ENCODE data around the gene MCM9. TPM values are rescaled to one million over a fixed set of nuclear protein-coding genes. Genes with fewer than 3 reads are reported as not detected.

MCM9 gene
- total and polyA plus RNA-seq, 2 of the 4 experiments (the other 2 are of a cell fraction): 3.5 to 7.2 TPM

DNA sequence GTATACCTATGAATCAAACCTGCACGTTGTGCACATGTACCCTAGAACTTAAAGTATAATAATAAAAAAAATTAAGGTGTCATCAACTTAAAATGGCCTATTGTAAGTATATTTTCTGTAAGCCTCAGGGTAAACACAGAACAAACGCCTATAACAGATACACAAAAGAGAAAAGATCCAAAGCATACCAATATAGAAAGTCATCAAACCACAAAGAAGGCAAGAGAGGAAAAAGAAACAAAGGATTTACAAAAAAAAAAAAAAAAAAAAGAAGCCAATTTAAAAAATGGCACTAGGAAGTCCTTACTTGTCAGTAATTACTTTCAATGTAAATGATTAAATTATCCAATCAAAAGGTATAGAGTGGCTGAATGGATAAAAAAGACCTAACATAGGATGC is 65.6 kb downstream of the MCM9 start:
- Histone ChIP-seq H3K9me1 (ENCODE audit: insufficient read depth, low read length) (no peaks in the 10 kb centered on the region), H4K5ac (ENCODE audit: low read depth, low read length) (no peak overlapping the region), H3K4me2 (ENCODE audit: low read depth, low read length) (no peak overlapping the region), H3K27me3 (ENCODE audit: control insufficient read depth, insufficient read depth, low read length) (no peaks in the 10 kb centered on the region), H3K79me1 (ENCODE audit: low read depth in 1 of 2, low read length in 2 of 2) (peaks cover 16 to 20% of the 10 kb centered on the region in 2 experiments; a peak in 3 of 4 replicates), H3K56ac (ENCODE audit: extremely low read depth, insufficient read depth, low read length) (no peak overlapping the region), H3K14ac (replicated peaks; ENCODE audit: low read depth, low read length) (no peak overlapping the region), H3K18ac (ENCODE audit: low read depth, low read length) (no peak overlapping the region), H4K20me1 (ENCODE audit: insufficient read depth, low read length) (no peaks in the 10 kb centered on the region), H2AK9ac (replicated peaks; ENCODE audit: low read depth, low read length, poor library complexity) (no peak overlapping the region), H3K4me3 (ENCODE audit: insufficient read depth, low read depth, low read length) (no peak overlapping the region), H3K23ac (ENCODE audit: low read depth, low read length) (no peak overlapping the region), H3K4ac (ENCODE audit: low read depth, low read length) (no peak overlapping the region), H4K8ac (ENCODE audit: low read depth in 2 of 2, low read length in 2 of 2) (no peak overlapping the region), H2AK5ac (ENCODE audit: low read depth, low read length) (no peak overlapping the region), H2BK20ac (ENCODE audit: low read depth, low read length) (no peak overlapping the region), H2AFZ (replicated peaks; ENCODE audit: low read length, poor library complexity) (no peak overlapping the region), H3K27ac (ENCODE audit: insufficient read depth, low read length) (no peak overlapping the region), H2BK15ac (ENCODE audit: low read depth, low read length) (no peak overlapping the region), H3K9me3 (ENCODE audit: control insufficient read depth, insufficient read depth, low read length) (no peaks in the 10 kb centered on the region), H3K4me1 (ENCODE audit: control insufficient read depth, insufficient read depth, low read length) (no peaks in the 10 kb centered on the region), H3K36me3 (ENCODE audit: control insufficient read depth, insufficient read depth, low read length) (no peaks in the 10 kb centered on the region), H2BK120ac (ENCODE audit: low read depth, low read length) (no peak overlapping the region), H3K9ac (ENCODE audit: low read depth, low read length) (no peak overlapping the region), H4K91ac (ENCODE audit: insufficient read depth, low read depth, low read length) (no peak overlapping the region), H2BK5ac (ENCODE audit: low read depth, low read length, poor library complexity, severe bottlenecking) (no peak overlapping the region)
- dilution Hi-C loops (cut with HindIII; ENCODE audit: low sequenced_read_pairs, unreplicated experiment): no loop called here
- no TSS peak for BruUV-seq (replicated peaks)
- ChIA-PET POLR2A (ENCODE audit: unreplicated experiment) (no interaction called here), CTCF (no interaction called here)
- in situ Hi-C loops (cut with MboI; ENCODE audit: low sequenced_read_pairs): no loop called here
- WGBS, 2 experiments (ENCODE audit: extremely low coverage in 2 of 2, insufficient read length in 1 of 2): no CpG with 5 or more reads among the region's 2 CpGs
- ATAC-seq (ENCODE audit: low read depth): no peak
- DNase-seq: peak; percentile 42
- TF ChIP-seq CEBPB (IDR thresholded peaks at IDR 0.05; ENCODE audit: low read depth, low read length) (no peak), RFX5 (IDR thresholded peaks at IDR 0.05; ENCODE audit: low read depth, low read length) (no peak), CHD1 (IDR thresholded peaks at IDR 0.05; ENCODE audit: low read depth, low read length) (no peak), FOS (IDR thresholded peaks at IDR 0.05; ENCODE audit: low read depth, low read length) (no peak), RAD21 (IDR thresholded peaks at IDR 0.05; ENCODE audit: low read length) (no peak), MXI1 (IDR thresholded peaks at IDR 0.05; ENCODE audit: borderline replicate concordance, low read depth, low read length) (no peak), POLR2A (IDR thresholded peaks at IDR 0.05; ENCODE audit: low read depth, low read length) (no peak), MAFK (IDR thresholded peaks at IDR 0.05; ENCODE audit: low read depth, low read length) (no peak), MAZ (IDR thresholded peaks at IDR 0.05; ENCODE audit: borderline replicate concordance, low read depth, low read length) (no peak), BHLHE40 (IDR thresholded peaks at IDR 0.05; ENCODE audit: low read depth, low read length) (no peak), RCOR1 (IDR thresholded peaks at IDR 0.05; ENCODE audit: insufficient replicate concordance, low read length) (no peak), NFE2L2 (IDR thresholded peaks at IDR 0.05; ENCODE audit: low read depth, low read length) (no peak), SMC3 (IDR thresholded peaks at IDR 0.05; ENCODE audit: low read depth, low read length) (no peak)
- TF ChIP-seq, protein P1, sequence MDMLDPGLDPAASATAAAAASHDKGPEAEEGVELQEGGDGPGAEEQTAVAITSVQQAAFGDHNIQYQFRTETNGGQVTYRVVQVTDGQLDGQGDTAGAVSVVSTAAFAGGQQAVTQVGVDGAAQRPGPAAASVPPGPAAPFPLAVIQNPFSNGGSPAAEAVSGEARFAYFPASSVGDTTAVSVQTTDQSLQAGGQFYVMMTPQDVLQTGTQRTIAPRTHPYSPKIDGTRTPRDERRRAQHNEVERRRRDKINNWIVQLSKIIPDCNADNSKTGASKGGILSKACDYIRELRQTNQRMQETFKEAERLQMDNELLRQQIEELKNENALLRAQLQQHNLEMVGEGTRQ (IDR thresholded peaks at IDR 0.05; ENCODE audit: low read depth, low read length): no peak
- TF ChIP-seq, protein P2, sequence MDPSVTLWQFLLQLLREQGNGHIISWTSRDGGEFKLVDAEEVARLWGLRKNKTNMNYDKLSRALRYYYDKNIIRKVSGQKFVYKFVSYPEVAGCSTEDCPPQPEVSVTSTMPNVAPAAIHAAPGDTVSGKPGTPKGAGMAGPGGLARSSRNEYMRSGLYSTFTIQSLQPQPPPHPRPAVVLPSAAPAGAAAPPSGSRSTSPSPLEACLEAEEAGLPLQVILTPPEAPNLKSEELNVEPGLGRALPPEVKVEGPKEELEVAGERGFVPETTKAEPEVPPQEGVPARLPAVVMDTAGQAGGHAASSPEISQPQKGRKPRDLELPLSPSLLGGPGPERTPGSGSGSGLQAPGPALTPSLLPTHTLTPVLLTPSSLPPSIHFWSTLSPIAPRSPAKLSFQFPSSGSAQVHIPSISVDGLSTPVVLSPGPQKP (IDR thresholded peaks at IDR 0.05; ENCODE audit: borderline replicate concordance, low read depth, low read length): no peak
- TF ChIP-seq, protein P3, sequence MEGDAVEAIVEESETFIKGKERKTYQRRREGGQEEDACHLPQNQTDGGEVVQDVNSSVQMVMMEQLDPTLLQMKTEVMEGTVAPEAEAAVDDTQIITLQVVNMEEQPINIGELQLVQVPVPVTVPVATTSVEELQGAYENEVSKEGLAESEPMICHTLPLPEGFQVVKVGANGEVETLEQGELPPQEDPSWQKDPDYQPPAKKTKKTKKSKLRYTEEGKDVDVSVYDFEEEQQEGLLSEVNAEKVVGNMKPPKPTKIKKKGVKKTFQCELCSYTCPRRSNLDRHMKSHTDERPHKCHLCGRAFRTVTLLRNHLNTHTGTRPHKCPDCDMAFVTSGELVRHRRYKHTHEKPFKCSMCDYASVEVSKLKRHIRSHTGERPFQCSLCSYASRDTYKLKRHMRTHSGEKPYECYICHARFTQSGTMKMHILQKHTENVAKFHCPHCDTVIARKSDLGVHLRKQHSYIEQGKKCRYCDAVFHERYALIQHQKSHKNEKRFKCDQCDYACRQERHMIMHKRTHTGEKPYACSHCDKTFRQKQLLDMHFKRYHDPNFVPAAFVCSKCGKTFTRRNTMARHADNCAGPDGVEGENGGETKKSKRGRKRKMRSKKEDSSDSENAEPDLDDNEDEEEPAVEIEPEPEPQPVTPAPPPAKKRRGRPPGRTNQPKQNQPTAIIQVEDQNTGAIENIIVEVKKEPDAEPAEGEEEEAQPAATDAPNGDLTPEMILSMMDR (conservative IDR thresholded peaks at IDR 0.05; ENCODE audit: low read depth, low read length): no peak
- intact Hi-C loops (cut with micrococcal nuclease): no loop called here

Data from IMR-90 (cell line).